ENCODE measurements around the gene IPO8.

DNA sequence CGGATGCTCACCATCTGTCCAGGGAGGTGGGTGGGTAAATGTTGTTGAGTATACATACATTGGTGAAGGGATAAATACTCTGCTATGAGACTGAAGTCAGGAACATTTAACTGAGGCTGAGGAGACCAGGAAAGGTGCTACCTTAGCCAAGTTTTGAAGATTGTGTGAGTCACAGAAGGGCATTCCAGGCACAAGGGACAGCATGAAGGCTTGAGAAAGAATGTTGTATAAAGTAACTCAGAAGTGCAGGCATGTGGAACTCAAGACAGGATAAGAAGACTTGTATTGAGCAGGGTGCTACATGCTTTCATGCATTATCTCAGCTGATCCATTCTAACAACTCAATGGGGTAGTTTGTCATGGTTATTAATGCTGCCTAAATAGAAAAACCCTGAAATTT lies 112.7 kb downstream of the IPO8 start:
- TF ChIP-seq, protein P1, sequence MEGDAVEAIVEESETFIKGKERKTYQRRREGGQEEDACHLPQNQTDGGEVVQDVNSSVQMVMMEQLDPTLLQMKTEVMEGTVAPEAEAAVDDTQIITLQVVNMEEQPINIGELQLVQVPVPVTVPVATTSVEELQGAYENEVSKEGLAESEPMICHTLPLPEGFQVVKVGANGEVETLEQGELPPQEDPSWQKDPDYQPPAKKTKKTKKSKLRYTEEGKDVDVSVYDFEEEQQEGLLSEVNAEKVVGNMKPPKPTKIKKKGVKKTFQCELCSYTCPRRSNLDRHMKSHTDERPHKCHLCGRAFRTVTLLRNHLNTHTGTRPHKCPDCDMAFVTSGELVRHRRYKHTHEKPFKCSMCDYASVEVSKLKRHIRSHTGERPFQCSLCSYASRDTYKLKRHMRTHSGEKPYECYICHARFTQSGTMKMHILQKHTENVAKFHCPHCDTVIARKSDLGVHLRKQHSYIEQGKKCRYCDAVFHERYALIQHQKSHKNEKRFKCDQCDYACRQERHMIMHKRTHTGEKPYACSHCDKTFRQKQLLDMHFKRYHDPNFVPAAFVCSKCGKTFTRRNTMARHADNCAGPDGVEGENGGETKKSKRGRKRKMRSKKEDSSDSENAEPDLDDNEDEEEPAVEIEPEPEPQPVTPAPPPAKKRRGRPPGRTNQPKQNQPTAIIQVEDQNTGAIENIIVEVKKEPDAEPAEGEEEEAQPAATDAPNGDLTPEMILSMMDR (IDR thresholded peaks at IDR 0.05; ENCODE audit: control extremely low read depth in 1 of 3, insufficient read depth in 1 of 3, low read depth in 1 of 3, low read length in 3 of 3) = no peak
- TF ChIP-seq RAD21 (IDR thresholded peaks at IDR 0.05 in 1 of 2, conservative IDR thresholded peaks at IDR 0.05 in 1 of 2; ENCODE audit: low read depth in 2 of 2, low read length in 2 of 2) (no peak), YY1 (IDR thresholded peaks at IDR 0.05; ENCODE audit: low read depth, low read length) (no peak), EZH2 (IDR thresholded peaks at IDR 0.05; ENCODE audit: low read depth, low read length, severe bottlenecking) (no peak), EP300 (IDR thresholded peaks at IDR 0.05; ENCODE audit: borderline replicate concordance in 1 of 2, low read depth in 2 of 2, low read length in 2 of 2) (no peak), BRCA1 (IDR thresholded peaks at IDR 0.05; ENCODE audit: low read depth, low read length) (no peak), CEBPB (IDR thresholded peaks at IDR 0.05; ENCODE audit: low read depth, low read length) (no peak), POLR2A (IDR thresholded peaks at IDR 0.05; ENCODE audit: control extremely low read depth in 1 of 2, low read depth in 2 of 2, low read length in 2 of 2) (no peak), KDM1A (IDR thresholded peaks at IDR 0.05; ENCODE audit: borderline replicate concordance, low read length) (no peak), JUND (IDR thresholded peaks at IDR 0.05; ENCODE audit: low read length) (no peak)
